ENCODE results near the gene UQCC2.

DNA sequence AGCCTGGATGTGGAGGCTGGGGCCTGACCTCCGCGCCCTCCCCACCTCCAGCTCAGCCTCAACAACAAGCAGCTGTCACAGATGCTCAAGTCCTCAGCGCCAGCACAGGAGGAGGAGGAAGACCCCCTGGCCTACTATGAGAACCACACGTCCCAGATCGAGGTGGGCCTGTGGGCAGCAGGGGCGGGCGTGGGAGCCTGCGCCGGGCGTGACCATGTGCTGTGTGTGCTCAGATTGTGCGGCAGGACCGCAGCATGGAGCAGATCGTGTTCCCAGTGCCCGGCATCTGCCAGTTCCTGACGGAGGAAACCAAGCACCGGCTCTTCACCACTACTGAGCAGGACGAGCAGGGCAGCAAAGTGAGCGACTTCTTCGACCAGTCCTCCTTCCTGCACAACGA, 23.5 kb downstream of the UQCC2 start:
- TF ChIP-seq, protein P1, sequence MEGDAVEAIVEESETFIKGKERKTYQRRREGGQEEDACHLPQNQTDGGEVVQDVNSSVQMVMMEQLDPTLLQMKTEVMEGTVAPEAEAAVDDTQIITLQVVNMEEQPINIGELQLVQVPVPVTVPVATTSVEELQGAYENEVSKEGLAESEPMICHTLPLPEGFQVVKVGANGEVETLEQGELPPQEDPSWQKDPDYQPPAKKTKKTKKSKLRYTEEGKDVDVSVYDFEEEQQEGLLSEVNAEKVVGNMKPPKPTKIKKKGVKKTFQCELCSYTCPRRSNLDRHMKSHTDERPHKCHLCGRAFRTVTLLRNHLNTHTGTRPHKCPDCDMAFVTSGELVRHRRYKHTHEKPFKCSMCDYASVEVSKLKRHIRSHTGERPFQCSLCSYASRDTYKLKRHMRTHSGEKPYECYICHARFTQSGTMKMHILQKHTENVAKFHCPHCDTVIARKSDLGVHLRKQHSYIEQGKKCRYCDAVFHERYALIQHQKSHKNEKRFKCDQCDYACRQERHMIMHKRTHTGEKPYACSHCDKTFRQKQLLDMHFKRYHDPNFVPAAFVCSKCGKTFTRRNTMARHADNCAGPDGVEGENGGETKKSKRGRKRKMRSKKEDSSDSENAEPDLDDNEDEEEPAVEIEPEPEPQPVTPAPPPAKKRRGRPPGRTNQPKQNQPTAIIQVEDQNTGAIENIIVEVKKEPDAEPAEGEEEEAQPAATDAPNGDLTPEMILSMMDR (conservative IDR thresholded peaks at IDR 0.05) = no peak
- no peak for TF ChIP-seq EZH2 (IDR thresholded peaks at IDR 0.05; ENCODE audit: low read depth)

Measured in PC-9 (cell line).